ENCODE results near the gene SKI. TPM values are rescaled to one million over a fixed set of nuclear protein-coding genes. Genes with fewer than 3 reads are reported as not detected.

SKI gene
- total RNA-seq, 1 donor: 48.9 TPM

DNA sequence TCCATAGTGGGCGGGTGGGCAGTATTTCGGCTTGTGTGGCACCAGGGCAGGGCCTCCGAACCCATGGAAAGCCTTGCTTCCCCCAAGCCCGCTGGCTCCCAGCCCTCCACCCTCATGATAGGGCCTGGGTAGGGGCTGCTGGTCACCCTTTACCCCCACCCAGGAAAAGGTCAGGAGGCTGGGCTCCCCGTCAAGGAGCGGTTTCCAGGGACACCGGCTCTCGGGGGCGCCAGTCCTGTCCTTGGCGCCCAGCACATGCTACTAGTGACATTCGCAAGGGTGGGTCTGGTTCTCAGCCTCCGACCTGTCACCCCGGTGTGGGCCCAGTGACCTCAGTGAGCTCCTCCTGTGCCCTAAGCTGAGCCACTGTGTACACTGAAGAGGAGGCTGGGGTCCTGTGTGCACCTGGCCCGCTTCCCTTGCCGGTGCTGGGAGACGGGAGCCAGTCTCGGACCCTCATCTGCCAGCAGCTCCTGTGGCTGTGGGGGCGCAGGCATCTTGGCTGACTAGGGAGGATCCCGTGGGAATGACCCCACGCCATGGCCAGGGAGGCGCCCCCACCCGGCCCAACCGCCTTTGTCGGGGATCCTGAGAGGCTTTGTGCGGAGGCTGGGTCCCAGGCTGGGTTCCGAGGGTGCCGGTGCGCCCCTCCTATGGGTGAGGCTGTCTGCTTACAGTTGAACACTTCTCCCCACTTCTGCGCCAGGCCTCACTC lies 54.6 kb downstream of the SKI start:
- H3K4me1 ChIP-seq (ENCODE audit: insufficient read depth, low read length): peaks cover 18% of the 10 kb centered on the region
- TF ChIP-seq, protein P1, sequence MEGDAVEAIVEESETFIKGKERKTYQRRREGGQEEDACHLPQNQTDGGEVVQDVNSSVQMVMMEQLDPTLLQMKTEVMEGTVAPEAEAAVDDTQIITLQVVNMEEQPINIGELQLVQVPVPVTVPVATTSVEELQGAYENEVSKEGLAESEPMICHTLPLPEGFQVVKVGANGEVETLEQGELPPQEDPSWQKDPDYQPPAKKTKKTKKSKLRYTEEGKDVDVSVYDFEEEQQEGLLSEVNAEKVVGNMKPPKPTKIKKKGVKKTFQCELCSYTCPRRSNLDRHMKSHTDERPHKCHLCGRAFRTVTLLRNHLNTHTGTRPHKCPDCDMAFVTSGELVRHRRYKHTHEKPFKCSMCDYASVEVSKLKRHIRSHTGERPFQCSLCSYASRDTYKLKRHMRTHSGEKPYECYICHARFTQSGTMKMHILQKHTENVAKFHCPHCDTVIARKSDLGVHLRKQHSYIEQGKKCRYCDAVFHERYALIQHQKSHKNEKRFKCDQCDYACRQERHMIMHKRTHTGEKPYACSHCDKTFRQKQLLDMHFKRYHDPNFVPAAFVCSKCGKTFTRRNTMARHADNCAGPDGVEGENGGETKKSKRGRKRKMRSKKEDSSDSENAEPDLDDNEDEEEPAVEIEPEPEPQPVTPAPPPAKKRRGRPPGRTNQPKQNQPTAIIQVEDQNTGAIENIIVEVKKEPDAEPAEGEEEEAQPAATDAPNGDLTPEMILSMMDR (IDR thresholded peaks at IDR 0.05; ENCODE audit: extremely low read depth, low read depth, low read length): no peak

DNA sequence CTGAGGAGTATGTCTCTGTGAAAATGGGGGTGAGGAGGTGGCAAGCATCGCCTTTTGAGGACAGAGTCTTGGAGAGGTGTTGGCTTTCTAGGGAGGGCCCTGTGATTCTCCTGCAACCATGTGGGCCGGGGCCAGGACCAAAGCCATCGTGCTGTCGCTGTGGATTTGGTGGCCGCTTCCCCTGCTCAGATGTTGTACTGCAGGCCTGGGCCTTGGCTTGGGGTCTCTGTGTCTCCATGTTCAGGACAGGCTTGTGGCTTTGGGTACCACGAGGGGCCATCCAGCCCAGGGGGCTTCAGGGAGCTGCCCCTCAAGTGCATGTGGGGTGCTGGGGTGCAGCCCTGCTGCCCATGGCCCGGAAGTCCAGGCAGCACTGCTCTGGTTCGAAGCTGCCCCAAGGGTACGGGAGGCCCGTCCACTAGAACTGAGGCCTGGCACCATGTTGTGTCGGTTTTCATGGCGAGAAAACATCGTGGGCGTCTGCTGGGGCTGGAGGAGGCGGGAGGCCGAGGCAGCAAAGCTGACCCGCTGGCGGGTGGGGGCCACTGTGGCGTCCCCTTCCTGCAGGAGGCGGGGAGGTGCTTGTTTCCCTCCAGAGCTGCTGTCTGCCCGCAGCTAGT lies 55.4 kb downstream of the SKI start:
- Histone ChIP-seq H4K20me1 (ENCODE audit: insufficient read depth, low read length) (peaks cover 62% of the 10 kb centered on the region), H3K9me3 (ENCODE audit: low read depth, low read length) (no peaks in the 10 kb centered on the region), H3K36me3 (ENCODE audit: insufficient read depth, low read length) (peaks cover 4% of the 10 kb centered on the region), H2AFZ (ENCODE audit: low read length) (no peak overlapping the region), H3K4me1 (ENCODE audit: insufficient read depth, low read length) (peaks cover 12% of the 10 kb centered on the region), H3K79me2 (ENCODE audit: insufficient read depth, low read length) (peaks cover 80% of the 10 kb centered on the region), H3K27me3 (ENCODE audit: insufficient read depth, low read length) (no peaks in the 10 kb centered on the region), H3K4me3 (ENCODE audit: insufficient read depth, low read length) (no peak overlapping the region), H3K27ac (ENCODE audit: low read depth, low read length) (no peak overlapping the region), H3K4me2 (ENCODE audit: insufficient read depth, low read length) (no peak overlapping the region)
- DNase-seq (ENCODE audit: insufficient read length, low spot score, missing footprints): no peak
- TF ChIP-seq, protein P1 (IDR thresholded peaks at IDR 0.05; ENCODE audit: extremely low read depth, low read depth, low read length): no peak

More for the DNA sequence above, 54.6 kb downstream of the SKI start:
- peaks cover 7% of the 10 kb centered on the region for H3K36me3 ChIP-seq (ENCODE audit: insufficient read depth, low read length)
- no peak overlapping the region for H3K27ac ChIP-seq (ENCODE audit: low read depth, low read length)
- H2AFZ ChIP-seq (ENCODE audit: low read length): no peak overlapping the region
- no peaks in the 10 kb centered on the region for H3K27me3 ChIP-seq (ENCODE audit: insufficient read depth, low read length)
- peaks cover 80% of the 10 kb centered on the region for H3K79me2 ChIP-seq (ENCODE audit: insufficient read depth, low read length)
- DNase-seq (ENCODE audit: insufficient read length, low spot score, missing footprints): no peak
- peaks cover 1% of the 10 kb centered on the region for H3K9me3 ChIP-seq (ENCODE audit: low read depth, low read length)
- H3K4me2 ChIP-seq (ENCODE audit: insufficient read depth, low read length): no peak overlapping the region
- no peak overlapping the region for H3K4me3 ChIP-seq (ENCODE audit: insufficient read depth, low read length)
- peaks cover 65% of the 10 kb centered on the region for H4K20me1 ChIP-seq (ENCODE audit: insufficient read depth, low read length)

DNA sequence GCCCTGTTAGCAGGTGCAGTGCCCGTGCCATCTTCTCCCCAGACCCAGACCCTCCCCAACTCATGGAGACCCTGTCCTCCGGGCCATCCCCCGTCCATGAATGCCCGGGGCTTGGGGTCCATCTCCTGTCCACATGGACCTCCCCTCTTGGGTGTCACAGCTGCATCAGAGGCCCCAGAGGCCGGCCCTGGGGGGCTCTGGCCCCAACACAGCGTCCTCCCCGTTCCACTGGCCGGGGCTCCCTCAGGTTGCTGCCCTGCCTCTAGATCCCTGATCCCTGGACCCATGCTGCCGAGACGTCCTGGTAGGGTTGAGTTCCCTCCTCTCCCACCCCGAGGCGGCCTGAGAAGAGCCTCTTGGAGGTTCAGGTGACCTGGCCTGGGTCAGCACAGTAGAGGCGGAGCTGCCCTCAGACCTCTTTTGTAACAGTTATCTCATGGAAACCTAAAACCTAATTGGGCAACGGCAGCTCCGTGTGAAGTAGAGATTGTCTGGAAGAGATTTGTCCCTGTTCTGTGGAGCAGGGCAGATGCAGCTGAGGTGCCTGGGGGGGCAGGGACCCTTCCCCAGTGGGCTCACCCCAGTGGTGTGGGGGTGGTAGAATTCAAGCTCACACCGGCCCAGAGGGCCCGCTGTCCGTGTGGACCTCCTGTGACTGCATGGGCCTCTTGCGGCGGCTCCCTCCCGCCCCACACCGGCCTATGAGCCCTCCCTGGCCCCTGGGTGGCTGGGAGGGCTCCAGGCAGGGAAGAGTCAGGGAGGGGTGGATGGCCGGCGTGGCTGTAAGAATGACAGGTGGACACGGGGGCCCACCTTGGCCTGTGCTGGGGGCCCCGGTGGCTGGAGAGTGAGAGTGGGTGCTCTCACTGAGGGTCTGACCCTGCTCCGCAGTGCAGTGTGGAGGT lies 56.1 kb downstream of the SKI start:
- H3K79me2 ChIP-seq (ENCODE audit: insufficient read depth, low read length): peaks cover 80% of the 10 kb centered on the region
- no peak overlapping the region for H3K27ac ChIP-seq (ENCODE audit: low read depth, low read length)
- no peak overlapping the region for H3K4me3 ChIP-seq (ENCODE audit: insufficient read depth, low read length)
- peaks cover 62% of the 10 kb centered on the region for H4K20me1 ChIP-seq (ENCODE audit: insufficient read depth, low read length)
- TF ChIP-seq, protein P1 (IDR thresholded peaks at IDR 0.05; ENCODE audit: extremely low read depth, low read depth, low read length): no peak
- peaks cover 4% of the 10 kb centered on the region for H3K36me3 ChIP-seq (ENCODE audit: insufficient read depth, low read length)
- H3K4me1 ChIP-seq (ENCODE audit: insufficient read depth, low read length): peaks cover 6% of the 10 kb centered on the region
- no peak for DNase-seq (ENCODE audit: insufficient read length, low spot score, missing footprints)
- no peaks in the 10 kb centered on the region for H3K27me3 ChIP-seq (ENCODE audit: insufficient read depth, low read length)
- H3K4me2 ChIP-seq (ENCODE audit: insufficient read depth, low read length): no peak overlapping the region
- no peak overlapping the region for H2AFZ ChIP-seq (ENCODE audit: low read length)
- no peaks in the 10 kb centered on the region for H3K9me3 ChIP-seq (ENCODE audit: low read depth, low read length)
